Astrocyte (in vitro differentiated cells and primary cell): ENCODE results near the gene ZNF827. TPM values are rescaled to one million over a fixed set of nuclear protein-coding genes. Genes with fewer than 3 reads are reported as not detected.

Experiments
- DNase-seq: peaks from one replicate; pipeline ENCODE4 v3.0.0-alpha.2; 2010; ENCODE audit warnings: low read depth
- FAIRE-seq: peaks from 2 replicates; lab custom pipeline; 2011; peaks lifted over from hg19 to GRCh38; lab: Jason Lieb, UNC
- H2AFZ ChIP-seq: 2 replicates; pipeline ENCODE4 v1.6.0; 2012; ENCODE audit warnings: low read depth, low read length, inconsistent platforms
- H3K27ac ChIP-seq: 2 replicates; pipeline ENCODE4 v1.5.1; 2011; ENCODE audit warnings: low read depth, low read length, inconsistent platforms
- H3K27me3 ChIP-seq: 2 replicates; pipeline ENCODE4 v1.6.0; 2011; ENCODE audit warnings: low read length, inconsistent platforms; ENCODE audit not compliant: insufficient read depth
- H3K36me3 ChIP-seq: 2 replicates; pipeline ENCODE4 v1.5.1; 2011; ENCODE audit warnings: low read length, inconsistent platforms; ENCODE audit not compliant: insufficient read depth
- H3K4me1 ChIP-seq: 2 replicates; pipeline ENCODE4 v1.5.1; 2011; ENCODE audit warnings: low read length, inconsistent platforms; ENCODE audit not compliant: insufficient read depth
- H3K4me2 ChIP-seq: 2 replicates; pipeline ENCODE4 v1.6.0; 2012; ENCODE audit warnings: low read length, inconsistent platforms
- H3K4me3 ChIP-seq: 2 replicates; pipeline ENCODE4 v1.5.1; 2011; ENCODE audit warnings: low read depth, mild to moderate bottlenecking, low read length, inconsistent platforms; ENCODE audit not compliant: insufficient read depth
- H3K79me2 ChIP-seq: 2 replicates; pipeline ENCODE4 v1.6.0; 2012; ENCODE audit warnings: mild to moderate bottlenecking, low read length, inconsistent platforms; ENCODE audit not compliant: insufficient read depth
- H3K9ac ChIP-seq: 2 replicates; pipeline ENCODE4 v1.6.0; 2012; ENCODE audit warnings: mild to moderate bottlenecking, low read length, inconsistent platforms
- H3K9me3 ChIP-seq: 2 replicates; pipeline ENCODE4 v1.5.1; 2012; ENCODE audit warnings: low read depth, mild to moderate bottlenecking, low read length, inconsistent platforms; ENCODE audit not compliant: insufficient read depth
- H4K20me1 ChIP-seq: 2 replicates; pipeline ENCODE4 v1.6.0; 2012; ENCODE audit warnings: low read length, inconsistent platforms; ENCODE audit not compliant: insufficient read depth
- H3K27ac Mint-ChIP-seq: one replicate; pipeline ENCODE4 v1.8.0; 2021; ENCODE audit warnings: mild to moderate bottlenecking, mixed read lengths; ENCODE audit not compliant: unreplicated experiment
- H3K27me3 Mint-ChIP-seq: one replicate; pipeline ENCODE4 v1.8.0; 2021; ENCODE audit warnings: low read depth, mixed read lengths; ENCODE audit not compliant: unreplicated experiment
- H3K36me3 Mint-ChIP-seq: one replicate; pipeline ENCODE4 v1.8.0; 2021; ENCODE audit warnings: low read depth, mixed read lengths; ENCODE audit not compliant: unreplicated experiment
- H3K4me1 Mint-ChIP-seq: one replicate; pipeline ENCODE4 v1.8.0; 2021; ENCODE audit warnings: low read depth, mixed read lengths; ENCODE audit not compliant: unreplicated experiment
- H3K4me3 Mint-ChIP-seq: one replicate; pipeline ENCODE4 v1.8.0; 2021; ENCODE audit warnings: mild to moderate bottlenecking, moderate library complexity, mixed read lengths; ENCODE audit not compliant: unreplicated experiment
- H3K9me3 Mint-ChIP-seq: one replicate; pipeline ENCODE4 v1.8.0; 2021; ENCODE audit warnings: mild to moderate bottlenecking, mixed read lengths; ENCODE audit not compliant: unreplicated experiment
- CTCF ChIP-seq: IDR thresholded peaks from 2 replicates; pipeline ENCODE4 v1.5.1; 2011; ENCODE audit warnings: low read depth, mild to moderate bottlenecking, inconsistent platforms, low read length, moderate library complexity; ENCODE audit not compliant: insufficient read depth
- EZH2 ChIP-seq: IDR thresholded peaks from 2 replicates; pipeline ENCODE4 v1.6.1; 2012; ENCODE audit warnings: mild to moderate bottlenecking, low read length, inconsistent platforms; ENCODE audit not compliant: insufficient read depth
- total RNA-seq: library from RNA; stranded (reverse); gene quantifications from 2 replicates; pipeline ENCODE4 v1.2.1, GENCODE V29; 2021

Gene ZNF827
- total RNA-seq, 1 donor from 2014 or later, result 39.7 TPM

DNA sequence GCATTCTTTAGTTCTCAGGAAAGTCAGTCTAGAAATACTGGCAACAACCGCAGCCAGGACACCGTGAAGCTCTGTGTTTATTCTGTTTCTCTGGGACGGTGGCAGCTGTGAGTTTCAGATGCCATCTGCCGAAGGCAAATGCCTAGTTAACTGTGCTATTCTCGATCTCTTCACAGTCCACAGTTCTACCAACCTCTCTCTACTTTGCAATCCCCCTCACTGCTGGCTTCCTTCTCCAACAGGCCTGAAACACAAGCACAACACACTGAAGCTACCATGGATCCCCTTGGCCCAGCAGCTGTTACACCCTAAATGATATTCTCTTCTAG, 118.8 kb downstream of the ZNF827 start:
- no peaks in the 10 kb centered on the region for H3K9me3 Mint-ChIP-seq
- peaks cover 10% of the 10 kb centered on the region for H3K36me3 Mint-ChIP-seq
- no peaks in the 10 kb centered on the region for H3K9me3 ChIP-seq
- H3K36me3 ChIP-seq, result peaks cover 6% of the 10 kb centered on the region
- H3K9ac ChIP-seq, result no peak overlapping the region
- H3K27ac ChIP-seq, result no peak overlapping the region
- FAIRE-seq (no peak), DNase-seq (no peak)
- no peak for TF ChIP-seq CTCF
- no peak for TF ChIP-seq EZH2
- H3K4me3 ChIP-seq, result no peak overlapping the region
- H3K4me1 Mint-ChIP-seq, result peaks cover 16% of the 10 kb centered on the region
- no peaks in the 10 kb centered on the region for H3K27me3 ChIP-seq
- H3K27ac Mint-ChIP-seq, result no peak overlapping the region
- H3K4me1 ChIP-seq, result no peaks in the 10 kb centered on the region
- H2AFZ ChIP-seq, result no peak overlapping the region
- H3K4me3 Mint-ChIP-seq, result no peak overlapping the region
- no peaks in the 10 kb centered on the region for H3K27me3 Mint-ChIP-seq
- no peaks in the 10 kb centered on the region for H3K79me2 ChIP-seq
- no peaks in the 10 kb centered on the region for H4K20me1 ChIP-seq
- H3K4me2 ChIP-seq, result no peak overlapping the region

DNA sequence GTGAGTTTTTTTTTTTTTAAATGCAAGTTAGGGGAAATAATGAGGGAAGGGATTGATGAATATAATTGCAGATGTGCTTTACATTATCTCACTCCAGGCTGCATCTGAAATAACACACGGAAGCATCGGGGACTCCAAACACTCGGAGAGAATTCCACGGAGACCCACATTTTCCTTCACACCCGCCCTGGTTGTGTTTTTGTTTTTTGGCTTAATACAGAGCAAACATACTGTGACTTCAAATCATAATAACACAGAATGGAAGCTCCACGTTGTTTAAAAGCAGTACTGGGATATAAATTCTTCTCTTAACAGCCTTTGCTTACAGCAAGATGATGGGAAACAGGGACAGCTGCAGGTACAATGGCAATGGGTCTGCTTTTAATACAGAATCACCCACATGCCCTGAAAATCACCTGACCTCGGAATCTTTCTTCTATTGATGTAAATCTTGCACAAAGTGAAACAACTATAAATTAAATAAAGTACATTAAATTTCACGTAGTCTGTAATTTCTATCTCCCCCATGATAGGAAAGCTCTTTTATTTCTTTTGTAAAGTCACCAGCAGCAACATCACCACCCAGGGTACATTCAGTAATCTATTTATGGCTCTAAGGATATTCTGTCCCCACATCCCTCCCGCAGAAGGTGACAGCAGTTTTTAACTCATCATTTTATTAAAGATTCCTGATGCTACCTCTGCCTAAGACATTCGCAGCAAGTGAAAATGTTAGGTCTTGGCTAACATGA, 119.3 kb downstream of the ZNF827 start:
- DNase-seq (no peak), FAIRE-seq (no peak)
- Mint-ChIP-seq H3K36me3 (peaks cover 11% of the 10 kb centered on the region), H3K4me3 (no peak overlapping the region), H3K9me3 (no peaks in the 10 kb centered on the region), H3K4me1 (peaks cover 16% of the 10 kb centered on the region), H3K27me3 (no peaks in the 10 kb centered on the region), H3K27ac (no peak overlapping the region)
- H3K27ac ChIP-seq, result no peak overlapping the region
- TF ChIP-seq EZH2, result no peak
- no peak for TF ChIP-seq CTCF
- no peak overlapping the region for H3K9ac ChIP-seq
- H3K4me3 ChIP-seq, result no peak overlapping the region
- no peak overlapping the region for H3K4me2 ChIP-seq
- H3K27me3 ChIP-seq, result no peaks in the 10 kb centered on the region
- H3K36me3 ChIP-seq, result peaks cover 6% of the 10 kb centered on the region
- H4K20me1 ChIP-seq, result no peaks in the 10 kb centered on the region
- no peak overlapping the region for H2AFZ ChIP-seq
- no peaks in the 10 kb centered on the region for H3K4me1 ChIP-seq
- H3K9me3 ChIP-seq, result no peaks in the 10 kb centered on the region
- H3K79me2 ChIP-seq, result no peaks in the 10 kb centered on the region

GRCh38 chr4:145818011-145818410, 120.6 kb downstream of the ZNF827 start:
- Mint-ChIP-seq H3K27ac (no peak overlapping the region), H3K36me3 (peaks cover 20% of the 10 kb centered on the region), H3K4me1 (peaks cover 12% of the 10 kb centered on the region), H3K27me3 (no peaks in the 10 kb centered on the region), H3K4me3 (no peak overlapping the region), H3K9me3 (no peaks in the 10 kb centered on the region)
- no peak for TF ChIP-seq EZH2
- no peak for TF ChIP-seq CTCF
- H2AFZ ChIP-seq, result no peak overlapping the region
- H3K4me3 ChIP-seq, result no peak overlapping the region
- DNase-seq (no peak), FAIRE-seq (no peak)
- no peak overlapping the region for H3K27ac ChIP-seq
- no peak overlapping the region for H3K4me2 ChIP-seq
- no peaks in the 10 kb centered on the region for H3K9me3 ChIP-seq
- peaks cover 6% of the 10 kb centered on the region for H3K36me3 ChIP-seq
- H3K4me1 ChIP-seq, result peaks cover 1% of the 10 kb centered on the region
- H4K20me1 ChIP-seq, result no peaks in the 10 kb centered on the region
- H3K79me2 ChIP-seq, result no peaks in the 10 kb centered on the region
- no peaks in the 10 kb centered on the region for H3K27me3 ChIP-seq
- H3K9ac ChIP-seq, result no peak overlapping the region
